Suppressor macrophage treated with lipopolysaccharide for 1 hour (primary cell): Measurements from ENCODE around the gene DALRD3.
"Not testable (repeated sequence)": the region's sequence is repeated elsewhere in the genome, so short reads cannot be mapped to it uniquely, and the experiment has no call there.

ENCODE experiments used
- DNase-seq, 3 donors: peaks; one replicate each; pipeline ENCODE4 v3.0.0-alpha.2; 2020 to 2022

DALRD3 gene

GRCh38 chr3:49021813-49022687 is 3.7 kb upstream of the DALRD3 start, which contains the start of gene NDUFAF3:
Gene NDUFAF3 (plus strand): TSS chr3:49022121. CDS start chr3:49022145, 24 bp downstream.
- DNase-seq = peak; percentile 95 to 98 (median 97)

GRCh38 chr3:49021213-49021812 is 2.9 kb upstream of the DALRD3 start:
- peak; percentile 100 for DNase-seq

- peak; percentile 85 to 92 (median 86) for DNase-seq
These were observed 2.2 kb upstream of the DALRD3 start for GRCh38 chr3:49020330-49021212.

- peak; percentile 87 to 89 (median 88) for DNase-seq
These were observed 1.6 kb upstream of the DALRD3 start for GRCh38 chr3:49019941-49020329.

GRCh38 chr3:49018707-49019006 is 277 bp upstream of the DALRD3 start:
- DNase-seq = peak in 1 of 3 donors; percentile 15

GRCh38 chr3:49017229-49017970 is 980 bp downstream of the DALRD3 start:
- peak in 1 of 3 donors; percentile 19 for DNase-seq

- DNase-seq = no peak
These were observed 1.8 kb downstream of the DALRD3 start for GRCh38 chr3:49016414-49017228.

GRCh38 chr3:49015765-49016164 is 2.6 kb downstream of the DALRD3 start:
- no peak for DNase-seq

GRCh38 chr3:49015072-49015471 is 3.3 kb downstream of the DALRD3 start:
- DNase-seq = no peak

GRCh38 chr3:49013738-49014660 is 4.4 kb downstream of the DALRD3 start:
- peak; percentile 56 to 74 (median 60) for DNase-seq

- DNase-seq = no peak
These were observed 5.2 kb downstream of the DALRD3 start for GRCh38 chr3:49013113-49013737.

- DNase-seq = no peak
These were observed 5.9 kb downstream of the DALRD3 start for GRCh38 chr3:49012441-49013017.

- no peak for DNase-seq
These were observed 9.0 kb downstream of the DALRD3 start for GRCh38 chr3:49009396-49009795.

GRCh38 chr3:49008627-49009026 is 9.8 kb downstream of the DALRD3 start:
- DNase-seq = not testable (repeated sequence)

- peak; percentile 77 to 93 (median 86) for DNase-seq
These were observed 10.4 kb downstream of the DALRD3 start for GRCh38 chr3:49007771-49008528.

GRCh38 chr3:49007068-49007770 is 11.2 kb downstream of the DALRD3 start, which contains the start of gene WDR6:
Gene WDR6 (plus strand): TSS chr3:49007391. CDS start chr3:49007432, 41 bp downstream.
- DNase-seq = peak; percentile 94 to 97 (median 94)

GRCh38 chr3:49006408-49007067 is 11.8 kb downstream of the DALRD3 start:
- peak; percentile 41 to 60 (median 44) for DNase-seq
